Chondrocyte (in vitro differentiated cells): ENCODE data around the gene PTPN11. TPM values are rescaled to one million over a fixed set of nuclear protein-coding genes. Genes with fewer than 3 reads are reported as not detected.

ENCODE experiments used
- DNase-seq: peaks from one replicate; pipeline ENCODE4 v3.0.0; 2021; ENCODE audit warnings: mixed read lengths, low spot score
- H3K27ac Mint-ChIP-seq: one replicate; pipeline ENCODE4 v1.8.0; 2021; ENCODE audit warnings: mild to moderate bottlenecking, moderate library complexity, mixed read lengths; ENCODE audit not compliant: unreplicated experiment
- H3K27me3 Mint-ChIP-seq: 2 replicates; pipeline ENCODE4 v1.8.0; 2021; ENCODE audit warnings: low read depth, mixed read lengths
- H3K36me3 Mint-ChIP-seq: 2 replicates; pipeline ENCODE4 v1.8.0; 2021; ENCODE audit warnings: low read depth, mixed read lengths
- H3K4me1 Mint-ChIP-seq: 2 replicates; pipeline ENCODE4 v1.8.0; 2021; ENCODE audit warnings: low read depth, mild to moderate bottlenecking, mixed read lengths
- H3K4me3 Mint-ChIP-seq: one replicate; pipeline ENCODE4 v1.8.0; 2021; ENCODE audit warnings: mild to moderate bottlenecking, moderate library complexity, mixed read lengths; ENCODE audit not compliant: unreplicated experiment
- H3K9me3 Mint-ChIP-seq: 2 replicates; pipeline ENCODE4 v1.8.0; 2021; ENCODE audit warnings: low read depth, mixed read lengths
- total RNA-seq: library from RNA; stranded (reverse); gene quantifications from 3 replicates; pipeline ENCODE4 v1.2.1, GENCODE V29; 2021
- TF ChIP-seq, protein P1 (sequence below): fragments of 200-600 bp; sonication (generic); IDR thresholded peaks from 2 replicates; pipeline ENCODE4 v1.5.0; 2021; ENCODE audit warnings: antibody characterized with exemption, mild to moderate bottlenecking, moderate library complexity

The PTPN11 gene
- total RNA-seq, 1 donor from 2014 or later = 141 TPM

- H3K9me3 Mint-ChIP-seq = no peaks in the 10 kb centered on the region
- DNase-seq = no peak
- TF ChIP-seq, protein P1, sequence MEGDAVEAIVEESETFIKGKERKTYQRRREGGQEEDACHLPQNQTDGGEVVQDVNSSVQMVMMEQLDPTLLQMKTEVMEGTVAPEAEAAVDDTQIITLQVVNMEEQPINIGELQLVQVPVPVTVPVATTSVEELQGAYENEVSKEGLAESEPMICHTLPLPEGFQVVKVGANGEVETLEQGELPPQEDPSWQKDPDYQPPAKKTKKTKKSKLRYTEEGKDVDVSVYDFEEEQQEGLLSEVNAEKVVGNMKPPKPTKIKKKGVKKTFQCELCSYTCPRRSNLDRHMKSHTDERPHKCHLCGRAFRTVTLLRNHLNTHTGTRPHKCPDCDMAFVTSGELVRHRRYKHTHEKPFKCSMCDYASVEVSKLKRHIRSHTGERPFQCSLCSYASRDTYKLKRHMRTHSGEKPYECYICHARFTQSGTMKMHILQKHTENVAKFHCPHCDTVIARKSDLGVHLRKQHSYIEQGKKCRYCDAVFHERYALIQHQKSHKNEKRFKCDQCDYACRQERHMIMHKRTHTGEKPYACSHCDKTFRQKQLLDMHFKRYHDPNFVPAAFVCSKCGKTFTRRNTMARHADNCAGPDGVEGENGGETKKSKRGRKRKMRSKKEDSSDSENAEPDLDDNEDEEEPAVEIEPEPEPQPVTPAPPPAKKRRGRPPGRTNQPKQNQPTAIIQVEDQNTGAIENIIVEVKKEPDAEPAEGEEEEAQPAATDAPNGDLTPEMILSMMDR = peak; percentile 42
- H3K4me1 Mint-ChIP-seq = peaks cover 7% of the 10 kb centered on the region
- H3K27me3 Mint-ChIP-seq = peaks cover 2% of the 10 kb centered on the region
- no peak overlapping the region for H3K27ac Mint-ChIP-seq
- peaks cover 1% of the 10 kb centered on the region for H3K36me3 Mint-ChIP-seq
- no peak overlapping the region for H3K4me3 Mint-ChIP-seq
These were observed 120.5 kb downstream of the PTPN11 start for GRCh38 chr12:112539221-112539620.

GRCh38 chr12:112540021-112540420 lies 121.3 kb downstream of the PTPN11 start:
- Mint-ChIP-seq H3K4me3 (no peak overlapping the region), H3K9me3 (no peaks in the 10 kb centered on the region), H3K36me3 (peaks cover 1% of the 10 kb centered on the region), H3K27me3 (peaks cover 2% of the 10 kb centered on the region), H3K27ac (no peak overlapping the region), H3K4me1 (peaks cover 7% of the 10 kb centered on the region)
- TF ChIP-seq, protein P1 = no peak
- no peak for DNase-seq

GRCh38 chr12:112543751-112544150 lies 125.0 kb downstream of the PTPN11 start:
- no peaks in the 10 kb centered on the region for H3K9me3 Mint-ChIP-seq
- H3K27ac Mint-ChIP-seq = no peak overlapping the region
- H3K4me3 Mint-ChIP-seq = no peak overlapping the region
- no peaks in the 10 kb centered on the region for H3K36me3 Mint-ChIP-seq
- DNase-seq = no peak
- no peaks in the 10 kb centered on the region for H3K4me1 Mint-ChIP-seq
- peaks cover 5% of the 10 kb centered on the region for H3K27me3 Mint-ChIP-seq
- TF ChIP-seq, protein P1 = no peak

DNA sequence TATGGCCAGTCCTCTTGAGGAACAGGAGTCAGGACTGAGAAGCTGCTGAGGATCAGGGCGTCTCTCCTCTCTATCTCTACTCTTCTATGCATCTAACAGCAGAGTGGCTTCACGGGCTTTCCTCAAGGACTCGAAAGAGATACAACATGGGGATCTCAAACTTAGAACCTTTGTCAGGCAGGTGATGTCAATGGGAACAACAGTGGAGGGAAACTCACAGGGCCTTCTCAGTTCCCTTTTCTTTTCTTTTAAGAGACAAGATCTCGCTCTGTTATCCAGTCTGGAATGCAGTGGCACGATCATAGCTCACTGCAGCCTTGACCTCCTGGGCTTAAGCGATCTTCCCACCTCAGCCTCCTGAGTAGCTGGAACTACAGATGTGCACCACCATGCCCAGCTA lies 127.6 kb downstream of the PTPN11 start:
- no peak overlapping the region for H3K27ac Mint-ChIP-seq
- peaks cover 14% of the 10 kb centered on the region for H3K27me3 Mint-ChIP-seq
- DNase-seq = no peak
- H3K9me3 Mint-ChIP-seq = peaks cover 4% of the 10 kb centered on the region
- H3K4me3 Mint-ChIP-seq = no peak overlapping the region
- peaks cover 1% of the 10 kb centered on the region for H3K36me3 Mint-ChIP-seq
- no peaks in the 10 kb centered on the region for H3K4me1 Mint-ChIP-seq
- TF ChIP-seq, protein P1 = no peak

DNA sequence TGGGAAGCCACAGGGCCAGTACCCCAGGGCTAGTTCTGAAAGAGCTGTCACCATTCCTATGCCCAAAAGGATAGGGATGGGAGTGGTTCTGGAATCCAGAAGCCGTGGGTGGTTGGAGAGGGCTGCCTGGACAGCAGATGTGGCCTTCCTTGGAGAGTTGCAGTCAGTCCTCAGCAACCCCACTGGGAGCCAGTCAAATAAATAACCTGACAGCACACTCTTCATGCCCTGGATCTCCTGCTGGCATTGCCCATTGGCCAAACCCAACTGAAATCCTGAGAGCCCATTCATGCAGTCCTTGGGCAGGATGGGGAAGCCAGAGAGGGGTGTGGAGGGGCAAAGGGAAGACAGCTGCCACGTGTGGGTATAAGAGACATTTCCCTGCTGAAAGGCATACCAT lies 128.2 kb downstream of the PTPN11 start:
- TF ChIP-seq, protein P1 = no peak
- Mint-ChIP-seq H3K27me3 (peaks cover 14% of the 10 kb centered on the region), H3K36me3 (peaks cover 1% of the 10 kb centered on the region), H3K9me3 (peaks cover 4% of the 10 kb centered on the region), H3K4me3 (no peak overlapping the region), H3K4me1 (no peaks in the 10 kb centered on the region), H3K27ac (no peak overlapping the region)
- no peak for DNase-seq
